Ovary (tissue), 9 donors: ENCODE measurements around the gene ATAD5. TPM values are rescaled to one million over a fixed set of nuclear protein-coding genes. Genes with fewer than 3 reads are reported as not detected.
A peak's percentile ranks its signal among the peaks of the same experiment; 100 is the strongest.

Experiments
- DNase-seq, 5 donors: peaks; one replicate each; pipeline ENCODE4 v3.0.0-alpha.2; 2019 to 2020
- H3K27ac ChIP-seq, 2 donors: fragments of 200-600 bp; one replicate each; pipeline versions ENCODE4 v1.5.1 to v1.8.0; 2019 to 2022
- H3K27me3 ChIP-seq: fragments of 200-600 bp; one replicate; pipeline ENCODE4 v1.8.0; 2022
- H3K36me3 ChIP-seq: fragments of 200-600 bp; sonication (generic); one replicate; pipeline ENCODE4 v1.5.1; 2019
- H3K4me1 ChIP-seq: one replicate; pipeline ENCODE4 v1.8.1; 2013; ENCODE audit warnings: mild to moderate bottlenecking, moderate library complexity; ENCODE audit not compliant: insufficient read depth
- H3K4me3 ChIP-seq: fragments of 200-600 bp; sonication (generic); one replicate; pipeline ENCODE4 v1.5.1; 2017
- H3K9me3 ChIP-seq, 2 donors: fragments of 200-600 bp in 1 of 2; sonication (generic) in 1 of 2; one replicate each; pipeline versions ENCODE4 v1.5.1 to v1.8.1; 2013 to 2019; ENCODE audit warnings: mild to moderate bottlenecking in 1 of 2, moderate library complexity in 1 of 2
- CTCF ChIP-seq, 3 donors: fragments of 450-650 bp in 2 of 3; fragments of 200-600 bp in 1 of 3; IDR thresholded peaks; one replicate each; pipeline versions ENCODE4 v1.5.1 to v1.8.0; 2016 to 2022; ENCODE audit warnings: antibody characterized with exemption in 3 of 3, mild to moderate bottlenecking in 1 of 3
- EP300 ChIP-seq: sonication (generic); formaldehyde crosslinking; IDR thresholded peaks from one replicate; pipeline ENCODE4 v1.6.1; 2017; ENCODE audit warnings: antibody characterized with exemption
- POLR2A ChIP-seq: fragments of 450-650 bp; IDR thresholded peaks from one replicate; pipeline ENCODE4 v1.6.1; 2017; ENCODE audit warnings: antibody characterized with exemption, mild to moderate bottlenecking, moderate library complexity
- WGBS, 3 donors: extraction: QIAGEN DNeasy Blood & Tissue Kit in 1 of 3; methylation state at CpG; one replicate each; pipeline versions ENCODE4 v1.1.5 to v1.1.7; 2013 to 2017; 5-methylcytosine and 5-hydroxymethylcytosine counted together
- intact Hi-C, 4 donors: fragments of 100-400 bp; cut with DNase I; formaldehyde crosslinking; loops; one replicate each; pipeline versions ENCODE4 v1.11.0 to v1.15.1; 2022 to 2023
- polyA plus RNA-seq, 2 donors: library from polyadenylated mRNA; stranded (reverse); fragments of 200-250 nt in 1 of 2; fragments of 350-450 nt in 1 of 2; fragmentation: Illumina TruSeq in 1 of 2; extraction: RNeasy Lipid Tissue Mini Kit (QIAGEN cat#74804) in 1 of 2; gene quantifications; one replicate each; pipeline ENCODE4 v1.2.3, GENCODE V29; 2013 to 2014
- total RNA-seq, 7 donors: library from RNA; depleted of rRNA in 2 of 7; stranded (reverse); fragments of >200 nt in 2 of 7; fragmentation: NEBNext Ultra II Directional in 3 of 7; extraction: Animal tissue kit (Norgen Biotek cat#: 25700) in 3 of 7; gene quantifications; one replicate each; pipeline versions ENCODE4 v1.1.0 to v1.2.4, GENCODE V29; 2016 to 2023
- donor health status: DM: no; HTN: no; CAD: no; lungs with moderate emphysema.
- donor health status: DM: no; HTN: no; CAD: no.
- donor health status: Bipolar disorder and iron deficiency.
- donor health status: DM: yes; HTN: yes; CAD: no.
- donor health status: DM: no; HTN: no; CAD: no.
- donor health status: DM: yes; HTN: yes; CAD: no.

The ATAD5 gene
- total and polyA plus RNA-seq, 9 donors, result 0.62 to 2.5 (median 1.5) TPM

- TF ChIP-seq POLR2A (no peak), EP300 (no peak)
- WGBS, 3 donors, result 0 to 1% (median 1%) methylated on average over 11 of the region's 11 CpGs
- Histone ChIP-seq H3K4me1 (no peaks in the 10 kb centered on the region), H3K36me3 (no peaks in the 10 kb centered on the region), H3K9me3 (no peaks in the 10 kb centered on the region), H3K4me3 (peak overlapping the region; percentile 95), H3K27ac (no peak overlapping the region), H3K27me3 (no peaks in the 10 kb centered on the region)
- DNase-seq, result peak in 4 of 5 donors; percentile 28 to 45 (median 36)
- intact Hi-C loops, result no loop called here
These were observed 7.8 kb upstream of the ATAD5 start for GRCh38 chr17:30824002-30824355.

- no peaks in the 10 kb centered on the region for H3K36me3 ChIP-seq
- 2 to 6% (median 4%) methylated on average over 52 to 75 of the region's 75 CpGs for WGBS, 3 donors
- H3K27me3 ChIP-seq, result no peaks in the 10 kb centered on the region
- H3K4me3 ChIP-seq, result peak within 1 kb of the TSS; percentile 95
- H3K4me1 ChIP-seq, result no peaks in the 10 kb centered on the region
- H3K27ac ChIP-seq, result no peak within 1 kb of the TSS
- H3K9me3 ChIP-seq, result no peaks in the 10 kb centered on the region
- DNase-seq, result peak; percentile 82 to 92 (median 86)
- intact Hi-C loops, result no loop called here
- TF ChIP-seq EP300 (no peak), CTCF (IDR thresholded peaks at IDR 0.05) (peak; percentile 19 to 76 (median 60)), POLR2A (peak; percentile 35)
These were observed 7.2 kb upstream of the ATAD5 start, which contains the start of gene CRLF3 for GRCh38 chr17:30824356-30825145. Gene CRLF3, minus strand, starts transcription at chr17:30824692. Its CDS starts 41 bp downstream, at chr17:30824651.

- 57 to 66% (median 62%) methylated on average over 6 of the region's 6 CpGs for WGBS, 3 donors
- intact Hi-C loops, result no loop called here
- Histone ChIP-seq H3K27ac (no peak overlapping the region), H3K4me3 (no peak overlapping the region), H3K27me3 (no peaks in the 10 kb centered on the region), H3K9me3 (no peaks in the 10 kb centered on the region), H3K4me1 (no peaks in the 10 kb centered on the region), H3K36me3 (no peaks in the 10 kb centered on the region)
- no peak for TF ChIP-seq POLR2A
- no peak for TF ChIP-seq CTCF (IDR thresholded peaks at IDR 0.05)
- no peak for TF ChIP-seq EP300
- no peak for DNase-seq
These were observed 4.7 kb upstream of the ATAD5 start for GRCh38 chr17:30827082-30827481.

GRCh38 chr17:30829022-30829421 is 2.7 kb upstream of the ATAD5 start:
- Histone ChIP-seq H3K4me1 (peaks cover 5% of the 10 kb centered on the region), H3K4me3 (no peak overlapping the region), H3K9me3 (no peaks in the 10 kb centered on the region), H3K27me3 (no peaks in the 10 kb centered on the region), H3K36me3 (no peaks in the 10 kb centered on the region), H3K27ac (no peak overlapping the region)
- TF ChIP-seq EP300, result no peak
- TF ChIP-seq POLR2A, result no peak
- TF ChIP-seq CTCF (IDR thresholded peaks at IDR 0.05), result no peak
- intact Hi-C loops, result no loop called here
- no peak for DNase-seq
- WGBS, 3 donors, result 67 to 74% (median 67%) methylated on average over 5 of the region's 5 CpGs

- WGBS, 3 donors, result 17 to 20% (median 18%) methylated on average over 13 of the region's 13 CpGs
- no peaks in the 10 kb centered on the region for H3K9me3 ChIP-seq
- intact Hi-C loops, result no loop called here
- H3K27me3 ChIP-seq, result no peaks in the 10 kb centered on the region
- H3K27ac ChIP-seq, result no peak overlapping the region
- no peak for DNase-seq
- no peaks in the 10 kb centered on the region for H3K36me3 ChIP-seq
- peaks cover 5% of the 10 kb centered on the region for H3K4me1 ChIP-seq
- H3K4me3 ChIP-seq, result peak overlapping the region; percentile 53
- no peak for TF ChIP-seq POLR2A
- TF ChIP-seq EP300, result no peak
- TF ChIP-seq CTCF (IDR thresholded peaks at IDR 0.05), result no peak
These were observed 509 bp upstream of the ATAD5 start for GRCh38 chr17:30831257-30831656.
